CD1c-positive myeloid dendritic cell (primary cell): ENCODE data around the gene PFN1.

Source experiments
- DNase-seq: peaks from one replicate; pipeline ENCODE4 v3.0.0-alpha.2; 2016; ENCODE audit errors: extremely low spot score

Gene PFN1

DNA sequence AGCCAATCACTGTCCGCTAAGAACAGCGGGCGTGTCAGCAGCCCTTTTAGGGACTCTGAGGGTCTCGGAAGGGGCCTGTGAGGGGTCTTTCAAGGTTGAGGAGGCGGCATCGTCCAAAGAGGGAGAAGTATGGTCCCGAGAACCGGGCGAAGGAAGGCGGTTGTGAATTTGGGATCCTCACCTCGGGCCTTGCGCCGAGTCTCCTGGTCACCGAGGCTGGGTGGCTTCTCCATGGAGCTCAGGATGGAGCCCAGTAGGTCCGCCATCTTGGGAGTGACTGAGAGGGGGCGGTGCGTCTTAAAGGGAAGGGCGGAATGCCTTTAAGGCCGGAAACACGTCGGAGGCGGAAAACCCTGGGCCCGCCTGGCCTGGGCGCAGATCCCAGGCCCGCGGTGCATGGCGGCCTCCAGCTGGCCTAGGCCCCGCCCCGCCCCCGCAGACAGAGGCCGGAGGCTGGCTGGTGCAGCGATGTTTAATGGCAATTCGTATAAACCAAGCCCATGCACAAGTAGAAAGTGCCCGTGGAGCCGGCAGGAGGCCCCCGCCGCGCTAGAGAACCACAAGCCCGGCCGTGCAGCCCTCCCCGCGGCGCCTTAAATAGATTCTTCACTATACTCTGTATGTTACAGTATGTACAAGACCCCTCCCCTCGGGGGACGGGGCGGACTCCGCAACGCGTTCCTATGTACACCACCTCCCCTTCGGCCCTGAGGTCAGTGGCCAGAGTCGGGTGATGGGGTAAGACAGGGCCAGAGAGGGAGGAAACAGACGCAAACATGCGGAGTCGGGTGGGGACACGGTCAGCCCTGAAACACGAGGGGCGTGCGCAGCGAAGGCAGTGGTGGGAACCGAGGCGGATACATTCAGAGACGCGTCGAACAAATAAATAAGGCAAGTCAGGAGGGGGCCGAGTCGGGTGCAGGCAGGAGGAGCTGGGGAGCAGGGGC, 19.5 kb upstream of the PFN1 start, which contains the start of gene SPAG7:
Gene SPAG7 (minus strand): TSS at position 279 of the 947 bp plus-strand sequence. CDS start 13 bp downstream, at position 266.
- DNase-seq = peak; percentile 98

DNA sequence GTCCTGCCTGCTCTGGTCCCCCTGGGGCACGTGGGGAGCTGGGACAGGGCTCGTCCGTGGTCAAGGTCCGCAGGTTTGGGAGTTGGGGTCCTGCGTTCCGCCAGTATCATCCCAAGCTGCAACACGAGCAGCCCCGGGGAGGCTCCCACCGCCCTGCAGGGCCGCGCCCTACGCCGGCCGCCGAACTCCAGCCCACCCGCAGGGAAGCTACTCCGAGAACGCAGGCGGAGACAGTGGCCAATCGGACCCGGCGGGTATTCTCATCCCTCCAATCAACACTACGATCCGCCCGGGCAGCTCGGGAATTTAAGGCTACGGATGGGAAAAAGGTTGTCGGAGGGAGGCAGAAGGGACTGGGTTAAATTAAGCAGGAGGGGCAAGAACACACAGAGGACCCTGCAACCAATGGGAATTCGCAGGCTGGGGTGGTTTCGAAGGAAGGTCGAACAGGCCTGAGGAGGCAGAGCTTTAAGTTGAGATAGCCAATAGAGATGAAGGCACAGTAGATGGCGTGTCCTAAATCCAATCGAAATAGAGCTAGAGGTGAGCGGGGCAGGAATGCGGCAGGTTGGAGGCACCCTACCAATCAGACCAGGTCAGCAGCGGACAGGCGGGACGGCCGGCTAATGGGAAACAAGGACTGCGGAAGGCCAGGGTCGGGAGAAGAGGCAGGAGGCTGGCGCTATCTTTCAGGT, 18.7 kb upstream of the PFN1 start:
- peak; percentile 97 for DNase-seq

DNA sequence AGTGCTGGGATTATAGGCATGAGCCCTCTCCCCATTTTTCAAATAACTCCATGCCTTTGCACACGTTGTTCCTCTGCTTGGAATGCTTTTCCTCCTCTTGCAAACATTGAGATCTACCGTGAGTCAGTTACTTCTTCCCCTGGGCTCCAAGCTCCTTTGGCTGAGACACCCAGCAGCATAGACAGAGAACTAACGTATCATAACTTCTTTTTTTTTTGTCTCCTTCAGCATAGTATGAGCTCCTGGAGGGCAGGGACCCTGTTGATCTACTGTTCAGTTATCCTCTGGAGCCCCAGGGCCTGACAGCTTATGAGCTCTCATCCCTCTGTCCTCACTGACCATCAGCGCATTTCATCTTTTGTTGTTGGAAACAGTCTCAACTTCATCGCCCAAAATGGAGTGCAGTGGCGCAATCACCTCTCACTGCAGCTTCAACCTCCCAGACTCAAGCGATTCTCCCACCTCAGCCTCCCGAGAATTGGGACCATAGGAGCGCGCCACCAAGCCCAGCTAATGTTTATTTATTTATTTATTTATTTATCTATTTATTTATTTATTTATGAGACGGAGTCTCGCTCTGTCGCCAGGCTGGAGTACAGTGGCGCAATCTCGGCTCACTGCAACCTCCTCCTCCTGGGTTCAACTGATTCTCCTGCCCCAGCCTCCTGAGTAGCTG, 17.1 kb upstream of the PFN1 start:
- DNase-seq = no peak

DNA sequence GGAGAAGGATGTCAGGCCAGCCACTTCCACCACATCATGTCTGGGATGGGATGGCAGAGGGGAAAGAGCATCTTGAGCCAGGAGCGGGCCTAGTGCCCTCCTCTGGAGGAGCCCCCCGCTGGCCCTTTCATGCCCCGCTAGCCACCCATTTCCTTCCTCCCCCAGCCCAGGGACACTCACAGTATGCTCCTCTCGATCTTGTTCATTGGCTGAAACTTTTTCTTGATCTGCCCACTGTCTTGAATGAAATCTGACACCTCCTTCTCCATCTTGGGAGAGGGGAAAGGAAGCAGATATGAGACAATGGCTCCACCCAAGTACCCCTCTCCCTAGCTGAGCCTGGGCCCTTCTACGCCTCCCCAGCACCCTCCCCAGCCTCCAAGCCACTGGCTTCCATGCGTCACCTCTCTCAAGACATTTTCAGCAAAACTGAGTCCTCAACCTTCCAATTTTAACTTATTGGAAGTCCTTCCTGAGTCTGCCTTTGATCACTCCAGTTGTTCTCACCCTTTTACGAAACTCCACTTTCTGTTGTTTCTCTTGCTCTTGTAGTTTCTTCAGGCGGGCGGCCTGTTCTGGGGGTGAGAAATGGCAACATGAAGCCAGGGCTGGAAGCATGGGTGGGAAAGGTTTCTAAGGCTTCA, 12.1 kb upstream of the PFN1 start:
- no peak for DNase-seq

DNA sequence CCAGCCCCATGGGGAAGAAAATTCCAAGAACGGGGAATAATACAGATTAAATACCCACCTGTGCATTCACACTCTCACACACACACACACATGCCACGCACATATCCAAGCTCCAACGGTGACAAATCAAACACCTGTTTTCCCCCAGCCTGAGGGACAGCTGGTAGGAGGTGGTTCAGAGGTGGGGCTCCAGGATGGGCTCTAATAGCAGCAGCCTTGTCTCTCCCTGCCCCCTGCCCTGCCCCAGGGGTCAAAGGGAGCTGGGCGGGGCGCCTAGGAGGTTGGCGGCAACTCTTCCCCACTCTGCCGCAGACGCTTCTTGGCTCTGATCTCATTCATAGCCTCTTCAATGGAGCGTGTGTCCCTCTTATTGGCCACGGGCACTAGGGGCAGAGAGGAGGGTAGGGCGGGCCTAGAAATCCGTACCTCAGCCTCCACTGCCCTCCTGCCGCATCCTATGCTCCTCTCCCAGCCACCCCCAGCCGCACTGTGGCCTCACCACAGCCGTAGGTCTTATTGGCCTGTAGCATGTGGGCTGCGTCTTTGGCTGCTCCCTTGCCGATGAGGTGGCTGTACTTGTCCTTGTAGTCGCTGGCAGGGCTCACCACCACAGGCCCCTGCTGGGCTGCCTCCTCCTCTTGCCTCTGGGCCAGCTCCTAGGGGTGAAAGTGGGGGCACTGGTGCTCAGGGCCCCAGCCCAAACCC, 11.1 kb upstream of the PFN1 start:
- DNase-seq = no peak

DNA sequence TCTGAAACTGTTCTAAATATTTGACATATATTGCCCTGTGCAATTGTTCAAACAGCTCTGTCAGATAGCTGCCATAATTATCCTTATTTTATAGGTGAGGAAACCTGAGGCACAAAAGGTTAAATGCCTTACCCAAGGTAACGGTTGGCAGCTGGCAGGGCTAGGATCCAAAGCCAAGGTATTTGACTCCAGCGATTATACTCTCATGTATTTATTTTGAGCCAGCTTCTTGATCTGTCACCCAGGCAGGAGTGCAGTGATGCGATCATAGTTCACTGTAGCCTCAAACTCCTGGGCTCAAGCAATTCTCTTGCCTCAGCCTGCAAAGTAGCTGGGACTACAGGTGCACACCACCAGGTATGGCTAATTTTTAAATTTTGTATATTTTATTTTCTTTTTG, 9.8 kb upstream of the PFN1 start:
- no peak for DNase-seq

DNA sequence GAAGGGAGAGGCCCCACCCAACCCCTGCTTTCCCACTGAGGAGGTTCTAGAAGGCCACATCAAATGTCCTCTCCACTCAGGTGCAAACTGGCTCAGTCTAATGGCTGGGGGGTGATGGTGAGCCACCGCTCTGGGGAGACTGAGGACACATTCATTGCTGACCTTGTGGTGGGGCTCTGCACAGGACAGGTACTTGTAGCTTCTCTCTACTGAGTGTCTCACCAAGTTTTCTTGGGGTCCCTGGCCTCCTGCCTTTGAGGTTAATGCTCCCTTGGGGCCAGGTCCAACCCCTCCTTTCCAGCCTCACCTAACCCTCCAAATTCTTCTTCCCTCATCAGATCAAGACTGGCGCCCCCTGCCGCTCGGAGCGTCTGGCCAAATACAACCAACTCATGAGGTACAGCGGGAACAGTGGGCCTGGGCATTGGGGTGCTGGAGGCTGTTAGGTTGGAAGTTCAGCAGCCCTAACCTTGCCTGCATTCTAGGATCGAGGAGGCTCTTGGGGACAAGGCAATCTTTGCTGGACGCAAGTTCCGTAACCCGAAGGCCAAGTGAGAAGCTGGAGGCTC, 8.2 kb upstream of the PFN1 start:
- DNase-seq = no peak

DNA sequence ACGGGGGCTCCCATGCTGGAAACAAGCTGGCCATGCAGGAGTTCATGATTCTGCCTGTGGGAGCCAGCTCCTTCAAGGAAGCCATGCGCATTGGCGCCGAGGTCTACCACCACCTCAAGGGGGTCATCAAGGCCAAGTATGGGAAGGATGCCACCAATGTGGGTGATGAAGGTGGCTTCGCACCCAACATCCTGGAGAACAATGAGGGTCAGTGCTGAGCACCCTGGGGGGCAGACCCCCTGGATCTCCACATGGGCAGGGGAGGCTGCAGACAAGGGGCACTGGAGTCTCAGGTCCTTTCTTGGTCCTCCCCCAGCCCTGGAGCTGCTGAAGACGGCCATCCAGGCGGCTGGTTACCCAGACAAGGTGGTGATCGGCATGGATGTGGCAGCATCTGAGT, 6.8 kb upstream of the PFN1 start:
- DNase-seq = no peak

DNA sequence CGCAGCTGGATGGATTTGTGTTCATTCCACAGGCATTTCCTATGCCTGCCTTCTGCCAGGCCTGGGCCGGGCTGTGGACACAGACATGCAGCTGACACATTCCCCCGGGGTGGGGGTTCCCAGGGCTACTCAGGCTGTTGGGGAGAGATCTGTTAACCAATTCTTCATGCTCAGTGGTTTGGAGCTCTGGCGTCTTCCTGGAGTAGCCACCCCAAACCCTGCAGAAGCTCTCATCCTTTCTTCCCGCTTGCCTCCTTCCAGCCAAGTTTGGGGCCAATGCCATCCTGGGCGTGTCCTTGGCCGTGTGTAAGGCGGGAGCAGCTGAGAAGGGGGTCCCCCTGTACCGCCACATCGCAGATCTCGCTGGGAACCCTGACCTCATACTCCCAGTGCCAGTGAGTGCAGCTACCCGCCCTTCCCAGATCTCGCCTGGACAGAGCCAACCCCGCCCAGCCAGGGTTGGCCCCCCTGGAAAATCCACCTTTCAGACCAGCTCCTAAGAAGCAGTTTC, 5.2 kb upstream of the PFN1 start:
- no peak for DNase-seq

DNA sequence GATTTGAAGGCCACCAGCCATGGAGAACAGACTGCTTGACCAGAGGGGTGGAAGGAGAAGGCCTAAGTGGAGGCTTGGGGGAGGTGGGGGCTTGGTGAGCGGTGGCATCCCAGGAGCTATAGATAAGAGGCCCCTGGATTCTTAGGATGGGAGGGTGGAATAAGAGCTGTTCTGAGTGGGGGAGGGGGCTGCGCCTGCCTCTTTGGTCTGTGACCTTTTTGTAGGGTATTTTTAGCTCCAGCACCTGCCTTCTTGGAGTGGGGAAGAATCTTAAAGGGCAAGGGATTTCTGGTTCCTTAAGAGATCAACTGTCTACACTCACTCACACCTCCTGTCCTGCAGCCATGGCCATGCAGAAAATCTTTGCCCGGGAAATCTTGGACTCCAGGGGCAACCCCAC, 3.2 kb upstream of the PFN1 start:
- no peak for DNase-seq

DNA sequence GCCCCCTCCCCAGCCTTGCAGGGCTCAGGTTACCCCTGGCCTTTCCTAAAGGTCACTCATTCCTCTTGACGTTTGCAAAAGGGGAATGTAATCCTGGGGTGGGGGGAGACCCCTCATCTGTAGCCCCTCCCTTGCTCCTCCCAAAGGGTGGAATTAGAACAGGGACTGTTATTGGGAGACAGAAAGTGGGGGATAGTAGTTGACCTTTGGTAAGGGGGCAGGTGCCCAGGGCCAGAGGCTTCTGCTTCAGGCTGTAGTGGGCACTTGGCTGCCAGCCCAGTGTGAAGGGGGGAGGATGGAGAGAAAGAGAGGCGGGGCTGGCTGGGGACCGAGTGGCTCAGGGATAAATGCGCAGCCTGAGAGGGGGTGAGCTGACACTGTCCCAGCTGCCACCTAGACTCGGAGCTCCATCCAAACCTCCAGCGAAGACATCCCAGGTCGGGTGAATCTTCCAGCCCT, 2.4 kb upstream of the PFN1 start, which contains the start of gene ENO3:
Gene ENO3 (plus strand): TSS at position 374 of the 459 bp plus-strand sequence. CDS start 711 bp downstream, outside the sequence.
- DNase-seq = no peak

DNA sequence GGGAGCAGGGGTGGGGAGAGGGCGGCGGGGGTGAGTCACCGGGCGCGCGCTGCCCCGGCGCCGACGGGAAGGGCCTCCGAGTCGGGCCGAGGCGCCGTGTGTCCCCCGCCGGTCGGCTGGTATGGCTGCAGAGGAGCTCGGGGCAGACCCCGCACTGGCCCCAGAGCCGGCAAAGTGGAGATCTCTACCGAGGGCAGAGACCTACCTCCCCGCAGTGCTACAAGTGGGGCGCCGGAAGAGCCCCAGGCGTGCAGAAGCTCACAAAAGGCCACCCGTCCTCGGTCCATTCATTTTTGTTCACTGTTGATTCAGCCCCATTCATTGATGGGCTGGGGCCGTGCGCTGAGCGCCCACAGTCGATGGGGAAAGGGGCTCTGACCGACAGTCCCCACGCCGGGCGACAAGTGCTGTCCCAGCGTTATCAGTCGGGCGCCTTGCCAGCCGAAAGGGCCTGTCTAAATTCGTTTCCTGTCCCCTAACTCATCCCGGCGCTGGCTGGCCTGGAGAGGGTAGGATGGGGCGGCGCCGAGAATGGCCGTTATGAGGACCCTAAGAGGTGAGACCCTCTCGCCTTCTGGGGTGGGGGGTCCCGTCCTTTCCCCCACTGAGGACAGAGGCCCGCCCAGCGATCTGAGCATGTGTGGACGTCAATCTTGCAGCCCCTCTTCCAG, 1.9 kb upstream of the PFN1 start:
- peak; percentile 35 for DNase-seq

DNA sequence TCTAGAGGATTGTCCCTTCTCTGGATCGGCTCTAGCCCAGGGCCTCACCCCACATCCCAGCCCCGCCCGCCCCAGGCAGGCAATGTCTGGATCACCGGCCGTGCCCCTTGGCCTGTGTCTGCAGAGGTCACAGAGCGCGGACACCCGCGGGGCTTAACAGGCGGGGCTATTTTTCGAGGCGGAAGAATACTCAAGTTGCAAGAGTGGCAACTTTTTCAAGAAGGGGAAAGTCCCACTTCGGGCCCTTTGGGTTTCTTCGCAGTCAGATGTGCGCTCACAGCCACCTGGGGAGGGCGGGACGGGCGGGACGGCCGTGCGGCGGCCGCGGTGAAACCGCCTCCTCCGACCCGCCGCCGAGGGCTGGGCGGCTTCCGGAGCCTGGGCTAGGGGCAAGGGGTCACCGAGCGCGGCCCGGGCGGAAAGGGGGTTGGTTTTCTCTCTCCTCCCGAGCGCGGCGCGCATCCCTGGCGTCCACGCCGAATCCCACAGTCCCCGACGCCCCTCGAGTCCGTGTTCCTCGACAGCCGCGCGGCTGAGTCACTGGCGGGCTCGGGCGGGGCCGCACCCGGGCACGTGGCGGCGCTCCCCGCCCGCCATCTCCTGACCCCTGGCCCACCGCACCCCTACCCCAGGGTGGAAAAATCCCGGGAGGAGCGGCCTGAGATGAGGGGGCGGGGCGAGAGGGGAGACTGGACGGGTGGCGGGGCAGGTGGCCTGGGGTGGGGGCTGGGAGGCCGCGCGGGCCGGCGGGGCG, 1.2 kb upstream of the PFN1 start:
- DNase-seq = peak; percentile 88

DNA sequence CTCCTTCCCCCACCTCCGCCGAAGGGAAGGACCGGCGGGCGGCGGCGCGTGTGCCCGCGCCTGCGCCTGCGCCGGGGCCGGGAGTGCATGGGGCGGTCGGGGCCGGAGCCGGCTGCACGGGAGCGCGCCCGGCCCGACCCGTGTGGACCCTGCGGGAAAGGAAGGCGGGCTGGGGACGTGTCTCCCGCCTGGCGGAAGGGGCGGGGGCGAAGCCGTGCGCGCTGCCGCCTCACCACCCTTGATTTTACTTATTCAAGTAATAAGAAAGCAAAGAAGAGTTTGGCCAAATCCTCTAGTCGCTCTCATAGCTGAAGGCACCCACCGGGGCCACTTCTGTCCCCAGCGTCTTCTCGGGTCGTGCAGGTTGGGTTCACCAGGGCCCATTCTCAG, 596 bp upstream of the PFN1 start:
- DNase-seq = peak; percentile 94

DNA sequence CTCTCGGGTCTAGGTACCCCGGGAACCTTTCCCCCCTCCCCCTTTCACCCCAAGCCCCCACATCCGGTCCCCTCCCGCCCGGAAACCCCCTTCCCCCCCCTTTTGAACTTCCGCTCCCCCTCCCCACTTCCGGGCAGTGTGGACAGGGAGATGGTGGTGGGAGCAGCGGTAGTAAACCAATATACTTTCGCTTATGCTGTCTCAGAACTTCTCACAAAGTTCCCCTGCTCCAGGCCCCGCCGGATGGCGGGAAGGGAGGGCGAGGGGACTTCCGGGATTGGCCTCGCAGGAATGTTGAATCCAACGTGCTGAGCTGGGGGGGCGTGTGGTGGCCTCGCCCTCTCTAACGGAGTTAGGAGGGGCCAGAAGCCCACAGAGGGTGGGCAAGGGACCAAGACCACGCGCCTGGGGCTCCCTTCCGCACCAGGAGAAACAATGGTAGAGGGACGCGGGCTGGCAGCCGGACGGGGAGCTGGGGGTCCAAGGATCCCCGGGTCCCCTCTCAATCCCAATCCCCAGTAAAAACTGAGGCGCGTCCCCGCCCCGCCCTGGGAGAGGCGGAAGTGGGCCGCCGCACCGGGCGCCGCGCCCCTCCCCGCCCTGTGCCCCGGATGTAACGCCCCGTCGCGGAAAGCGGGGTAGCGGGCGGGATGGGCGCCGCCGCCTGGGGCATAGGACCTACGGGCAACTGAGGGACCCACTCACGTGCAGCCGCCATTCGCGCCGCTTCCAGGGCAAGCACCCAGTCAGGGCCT, 742 bp downstream of the PFN1 start:
- peak; percentile 68 for DNase-seq

DNA sequence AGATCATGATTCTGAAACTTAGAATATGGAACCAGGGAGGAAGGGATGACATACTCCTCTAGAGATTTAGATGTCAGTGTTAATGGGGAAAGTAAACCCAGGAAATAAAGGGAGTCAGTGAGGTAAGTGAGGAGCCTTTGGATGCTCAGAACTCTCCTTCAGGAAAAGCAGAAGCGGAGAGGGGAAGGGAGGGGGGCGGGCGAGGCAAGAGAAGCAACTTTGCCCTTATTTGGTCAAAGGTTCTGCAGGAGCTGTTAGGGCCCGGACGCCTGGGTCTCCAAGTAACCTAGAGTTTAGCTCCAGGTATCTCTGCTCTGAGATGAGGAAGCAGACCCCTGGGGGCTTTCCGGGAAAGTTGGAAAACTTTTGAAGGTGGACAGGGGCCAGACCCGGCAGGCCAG, 1.3 kb downstream of the PFN1 start:
- peak; percentile 39 for DNase-seq

DNA sequence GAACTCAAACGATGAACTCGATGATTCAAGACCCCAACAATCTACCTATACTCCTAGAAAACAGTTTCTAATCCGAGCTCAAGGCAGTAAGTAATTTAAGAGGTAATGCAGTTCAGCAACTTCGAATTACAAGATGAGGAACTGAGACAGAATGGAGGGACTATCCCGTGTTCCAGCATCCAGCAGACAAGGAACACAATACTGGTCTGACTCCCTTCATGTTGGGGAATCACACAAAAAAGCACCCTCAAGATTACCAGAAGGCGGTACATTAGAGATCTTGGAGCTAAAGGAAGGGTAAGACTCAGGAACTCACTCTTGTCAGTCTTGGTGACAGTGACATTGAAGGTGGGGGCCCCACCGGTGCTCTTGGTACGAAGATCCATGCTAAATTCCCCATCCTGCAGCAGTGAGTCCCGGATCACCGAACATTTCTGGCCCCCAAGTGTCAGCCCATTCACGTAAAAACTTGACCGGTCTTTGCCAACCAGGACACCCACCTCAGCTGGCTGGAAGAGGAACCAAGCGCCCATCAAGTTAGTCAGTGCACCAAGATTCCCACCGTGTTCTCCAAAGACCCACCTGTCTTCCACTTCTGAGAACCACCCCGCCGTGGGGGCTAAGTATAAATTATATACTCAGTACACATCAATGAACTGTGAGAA, 1.9 kb downstream of the PFN1 start:
- peak; percentile 61 for DNase-seq

DNA sequence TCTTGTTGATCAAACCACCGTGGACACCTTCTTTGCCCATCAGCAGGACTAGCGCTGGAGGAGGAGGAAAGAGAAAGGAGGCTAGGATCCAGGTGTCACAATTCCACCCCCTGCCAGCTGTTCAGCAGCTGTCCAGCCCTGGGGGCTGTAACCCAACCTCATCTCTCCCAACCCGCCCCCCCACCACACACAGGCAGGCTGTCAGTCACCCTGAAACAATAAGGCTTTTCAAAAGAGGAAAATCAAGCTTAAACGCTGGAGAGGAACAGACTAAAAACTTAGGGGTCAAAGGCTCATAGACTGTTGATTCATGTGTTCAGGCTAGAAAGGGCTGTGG, 2.4 kb downstream of the PFN1 start:
- no peak for DNase-seq
